Measurements from ENCODE around the gene BBS9. TPM values are rescaled to one million over a fixed set of nuclear protein-coding genes. Genes with fewer than 3 reads are reported as not detected.
A peak's percentile ranks its signal among the peaks of the same experiment; 100 is the strongest.

BBS9 gene
- total and polyA plus RNA-seq, 9 of the 15 experiments (the other 6 are each of a cell fraction or from before 2014, with no cell fraction given) = 0.77 to 3.3 (median 2.4) TPM

GRCh38 chr7:33128990-33129805 is at the start of gene BBS9 (continued):
- TF ChIP-seq E2F8 (IDR thresholded peaks at IDR 0.05; ENCODE audit: low read depth, partially characterized antibody) (no peak), USF2 (CRISPR knock-in tag; IDR thresholded peaks at IDR 0.05) (peak; percentile 78), NRF1 (conservative IDR thresholded peaks at IDR 0.05 in 1 of 2, IDR thresholded peaks at IDR 0.05 in 1 of 2) (peak; percentile 96 to 97), DDX20 (tag; IDR thresholded peaks at IDR 0.05; ENCODE audit: low read depth) (no peak), NR2F6 (CRISPR knock-in tag; IDR thresholded peaks at IDR 0.05) (no peak), CXXC5 (CRISPR knock-in tag; IDR thresholded peaks at IDR 0.05) (peak; percentile 95), MLLT1 (IDR thresholded peaks at IDR 0.05) (peak in 1 of 2 experiments; percentile 57; a peak in 1 of 4 replicates), HDAC2 (IDR thresholded peaks at IDR 0.05) (no peak; the same call in 1 of the 2 replicates), SAFB (IDR thresholded peaks at IDR 0.05; ENCODE audit: borderline replicate concordance, low read depth, low read length) (peak; percentile 82; the same call in 1 of the 2 replicates), CHCHD3 (CRISPR knock-in tag; IDR thresholded peaks at IDR 0.05) (no peak), KDM5B (IDR thresholded peaks at IDR 0.05; ENCODE audit: insufficient replicate concordance, low read depth, low read length) (peak; percentile 52), MYNN (IDR thresholded peaks at IDR 0.05) (no peak), MYNN (CRISPR knock-in tag; IDR thresholded peaks at IDR 0.05) (no peak), SRSF3 (IDR thresholded peaks at IDR 0.05; ENCODE audit: insufficient read depth, low read length) (no peak), RBM39 (optimal IDR thresholded peaks at IDR 0.05; ENCODE audit: low read depth, low read length) (no peak), E2F5 (CRISPR knock-in tag; IDR thresholded peaks at IDR 0.05) (no peak), ZFX (CRISPR knock-in tag; IDR thresholded peaks at IDR 0.05) (peak; percentile 85), NKRF (IDR thresholded peaks at IDR 0.05; ENCODE audit: borderline replicate concordance) (no peak), TCF7 (IDR thresholded peaks at IDR 0.05; ENCODE audit: borderline replicate concordance) (0 out of 2 replicates have a peak, but pooled peaks have one; percentile 36), MAZ (CRISPR knock-in tag; conservative IDR thresholded peaks at IDR 0.05 in 1 of 2, IDR thresholded peaks at IDR 0.05 in 1 of 2) (peak; percentile 73 to 79)

Data from K562 (cell line).